ENCODE results near the gene PARS2.

GRCh38 chr1:54743416-54744226 lies 20.7 kb downstream of the PARS2 start:
- TF ChIP-seq EZH2phosphoT487 (IDR thresholded peaks at IDR 0.05; ENCODE audit: borderline replicate concordance, low read depth, low read length), result no peak
- no peak for TF ChIP-seq CTCF (conservative IDR thresholded peaks at IDR 0.05; ENCODE audit: low read length)

Data from OCI-LY7 (cell line).